ENCODE measurements around the gene SLC24A4. TPM values are rescaled to one million over a fixed set of nuclear protein-coding genes. Genes with fewer than 3 reads are reported as not detected.
"Not testable (repeated sequence)": the region's sequence is repeated elsewhere in the genome, so short reads cannot be mapped to it uniquely, and the experiment has no call there.

The SLC24A4 gene
- total and polyA plus RNA-seq, 2 of the 4 experiments (the other 2 are of a cell fraction) = not detected

- no peak for TF ChIP-seq FOS (IDR thresholded peaks at IDR 0.05; ENCODE audit: low read depth, low read length)
- no peak for TF ChIP-seq RFX5 (IDR thresholded peaks at IDR 0.05; ENCODE audit: low read depth, low read length)
- H4K8ac ChIP-seq (ENCODE audit: low read depth in 2 of 2, low read length in 2 of 2) = peak overlapping the region in 1 of 2 experiments; percentile 11; a peak in 1 of 4 replicates
- peak overlapping the region; percentile 28 for H2AFZ ChIP-seq (replicated peaks; ENCODE audit: low read length, poor library complexity)
- H3K56ac ChIP-seq (ENCODE audit: extremely low read depth, insufficient read depth, low read length) = no peak overlapping the region
- H4K91ac ChIP-seq (ENCODE audit: insufficient read depth, low read depth, low read length) = peak overlapping the region; percentile 33; the same call in 1 of the 2 replicates
- peaks cover 9% of the 10 kb centered on the region; the same call in 1 of the 2 replicates for H3K9me1 ChIP-seq (ENCODE audit: insufficient read depth, low read length)
- H3K79me1 ChIP-seq (ENCODE audit: low read depth in 1 of 2, low read length in 2 of 2) = no peaks in the 10 kb centered on the region
- H4K5ac ChIP-seq (ENCODE audit: low read depth, low read length) = no peak overlapping the region
- peak overlapping the region; percentile 57 for H2BK20ac ChIP-seq (ENCODE audit: low read depth, low read length)
- POLR2A ChIA-PET (ENCODE audit: unreplicated experiment) = no interaction called here
- dilution Hi-C loops (cut with HindIII; ENCODE audit: low sequenced_read_pairs, unreplicated experiment) (no loop called here), in situ Hi-C loops (cut with MboI; ENCODE audit: low sequenced_read_pairs) (no loop called here), intact Hi-C loops (cut with micrococcal nuclease) (no loop called here)
- peaks cover 9% of the 10 kb centered on the region for H3K9me3 ChIP-seq (ENCODE audit: control insufficient read depth, insufficient read depth, low read length)
- BruUV-seq (replicated peaks) = no TSS peak
- no peak overlapping the region for H3K27ac ChIP-seq (ENCODE audit: insufficient read depth, low read length)
- H2AK5ac ChIP-seq (ENCODE audit: low read depth, low read length) = peak overlapping the region; percentile 48; the same call in 1 of the 2 replicates
- H3K9ac ChIP-seq (ENCODE audit: low read depth, low read length) = no peak overlapping the region
- no CpG with 5 or more reads among the region's 3 CpGs for WGBS, 2 experiments (ENCODE audit: extremely low coverage in 2 of 2, insufficient read length in 1 of 2)
- CTCF ChIA-PET = no interaction called here
- peaks cover 13% of the 10 kb centered on the region for H3K4me1 ChIP-seq (ENCODE audit: control insufficient read depth, insufficient read depth, low read length)
- H3K36me3 ChIP-seq (ENCODE audit: control insufficient read depth, insufficient read depth, low read length) = no peaks in the 10 kb centered on the region
- peak overlapping the region; percentile 8; the same call in 1 of the 2 replicates for H3K23ac ChIP-seq (ENCODE audit: low read depth, low read length)
- no peak overlapping the region for H2AK9ac ChIP-seq (replicated peaks; ENCODE audit: low read depth, low read length, poor library complexity)
- peak overlapping the region; percentile 28; the same call in 1 of the 2 replicates for H2BK120ac ChIP-seq (ENCODE audit: low read depth, low read length)
- H2BK5ac ChIP-seq (ENCODE audit: low read depth, low read length, poor library complexity, severe bottlenecking) = no peak overlapping the region
- no peak overlapping the region for H3K4me2 ChIP-seq (ENCODE audit: low read depth, low read length)
- H3K4ac ChIP-seq (ENCODE audit: low read depth, low read length) = peak overlapping the region; percentile 55
- H3K27me3 ChIP-seq (ENCODE audit: control insufficient read depth, insufficient read depth, low read length) = peaks cover 3% of the 10 kb centered on the region; the same call in 1 of the 2 replicates
- H2BK15ac ChIP-seq (ENCODE audit: low read depth, low read length) = peak overlapping the region; percentile 59; the same call in 1 of the 3 replicates
- ATAC-seq (ENCODE audit: low read depth) (no peak), DNase-seq (no peak)
- H3K18ac ChIP-seq (ENCODE audit: low read depth, low read length) = no peak overlapping the region
- H4K20me1 ChIP-seq (ENCODE audit: insufficient read depth, low read length) = no peaks in the 10 kb centered on the region
- H3K4me3 ChIP-seq (ENCODE audit: insufficient read depth, low read depth, low read length) = no peak overlapping the region
- peak overlapping the region; percentile 78; the same call in 1 of the 2 replicates for H3K14ac ChIP-seq (replicated peaks; ENCODE audit: low read depth, low read length)
Observed at GRCh38 chr14:92401561-92401960, 78.6 kb downstream of the SLC24A4 start.

- H3K4me3 ChIP-seq (ENCODE audit: insufficient read depth, low read depth, low read length); dilution Hi-C loops (cut with HindIII; ENCODE audit: low sequenced_read_pairs, unreplicated experiment); H3K79me1 ChIP-seq (ENCODE audit: low read depth in 1 of 2, low read length in 2 of 2); H3K23ac ChIP-seq (ENCODE audit: low read depth, low read length); H2AK9ac ChIP-seq (replicated peaks; ENCODE audit: low read depth, low read length, poor library complexity); CTCF ChIA-PET; H3K56ac ChIP-seq (ENCODE audit: extremely low read depth, insufficient read depth, low read length); H3K14ac ChIP-seq (replicated peaks; ENCODE audit: low read depth, low read length); H2AK5ac ChIP-seq (ENCODE audit: low read depth, low read length); H4K5ac ChIP-seq (ENCODE audit: low read depth, low read length); ATAC-seq (ENCODE audit: low read depth); H3K9me1 ChIP-seq (ENCODE audit: insufficient read depth, low read length); H2BK5ac ChIP-seq (ENCODE audit: low read depth, low read length, poor library complexity, severe bottlenecking); H4K8ac ChIP-seq (ENCODE audit: low read depth in 2 of 2, low read length in 2 of 2); H3K27me3 ChIP-seq (ENCODE audit: control insufficient read depth, insufficient read depth, low read length); H3K18ac ChIP-seq (ENCODE audit: low read depth, low read length); H2BK120ac ChIP-seq (ENCODE audit: low read depth, low read length); POLR2A ChIA-PET (ENCODE audit: unreplicated experiment); H2AFZ ChIP-seq (replicated peaks; ENCODE audit: low read length, poor library complexity); intact Hi-C loops (cut with micrococcal nuclease); H3K9ac ChIP-seq (ENCODE audit: low read depth, low read length); BruUV-seq (replicated peaks); H3K9me3 ChIP-seq (ENCODE audit: control insufficient read depth, insufficient read depth, low read length); H2BK15ac ChIP-seq (ENCODE audit: low read depth, low read length); H3K36me3 ChIP-seq (ENCODE audit: control insufficient read depth, insufficient read depth, low read length); H3K4ac ChIP-seq (ENCODE audit: low read depth, low read length); H4K20me1 ChIP-seq (ENCODE audit: insufficient read depth, low read length); H3K27ac ChIP-seq (ENCODE audit: insufficient read depth, low read length); H2BK20ac ChIP-seq (ENCODE audit: low read depth, low read length); H4K91ac ChIP-seq (ENCODE audit: insufficient read depth, low read depth, low read length); DNase-seq; H3K4me2 ChIP-seq (ENCODE audit: low read depth, low read length); in situ Hi-C loops (cut with MboI; ENCODE audit: low sequenced_read_pairs): not testable (repeated sequence)
- WGBS, 2 experiments (ENCODE audit: extremely low coverage in 2 of 2, insufficient read length in 1 of 2) = no CpG with 5 or more reads among the region's 1 CpG
- H3K4me1 ChIP-seq (ENCODE audit: control insufficient read depth, insufficient read depth, low read length) = peaks cover 11% of the 10 kb centered on the region
Observed at GRCh38 chr14:92402500-92402899, 79.5 kb downstream of the SLC24A4 start.

Measured in IMR-90 (cell line).